Suprapubic skin (tissue), 3 donors: ENCODE data around the gene TPSAB1.

Experiments used
- CTCF ChIP-seq, 2 donors: fragments of 200-600 bp in 1 of 2; fragments of 450-650 bp in 1 of 2; sonication (generic) in 1 of 2; IDR thresholded peaks; one replicate each; pipeline ENCODE4 v1.5.1; 2016 to 2019; ENCODE audit warnings: antibody characterized with exemption in 2 of 2, mild to moderate bottlenecking in 1 of 2, moderate library complexity in 1 of 2
- EP300 ChIP-seq: sonication (generic); formaldehyde crosslinking; IDR thresholded peaks from one replicate; pipeline ENCODE4 v1.6.1; 2017; ENCODE audit warnings: antibody characterized with exemption

GRCh38 chr16:1276580-1276878 is 36.0 kb downstream of the TPSAB1 start:
- TF ChIP-seq CTCF (IDR thresholded peaks at IDR 0.05), result no peak
- TF ChIP-seq EP300, result no peak
